OCI-LY7 (cell line): ENCODE results near the gene ACYP2.

Experiments used
- EZH2phosphoT487 ChIP-seq: fragments of 200-600 bp; sonication (generic); IDR thresholded peaks from 2 replicates; pipeline ENCODE4 v1.6.1; 2018; ENCODE audit warnings: low read depth, borderline replicate concordance, mild to moderate bottlenecking, mixed run types, antibody characterized with exemption, low read length, moderate library complexity, mixed read lengths
- TF ChIP-seq, protein P1 (sequence below): fragments of 200-600 bp; sonication (generic); conservative IDR thresholded peaks from 2 replicates; pipeline ENCODE4 v1.5.1; 2014; ENCODE audit warnings: mild to moderate bottlenecking, antibody characterized with exemption, low read length, moderate library complexity, mixed read lengths

- TF ChIP-seq, protein P1, sequence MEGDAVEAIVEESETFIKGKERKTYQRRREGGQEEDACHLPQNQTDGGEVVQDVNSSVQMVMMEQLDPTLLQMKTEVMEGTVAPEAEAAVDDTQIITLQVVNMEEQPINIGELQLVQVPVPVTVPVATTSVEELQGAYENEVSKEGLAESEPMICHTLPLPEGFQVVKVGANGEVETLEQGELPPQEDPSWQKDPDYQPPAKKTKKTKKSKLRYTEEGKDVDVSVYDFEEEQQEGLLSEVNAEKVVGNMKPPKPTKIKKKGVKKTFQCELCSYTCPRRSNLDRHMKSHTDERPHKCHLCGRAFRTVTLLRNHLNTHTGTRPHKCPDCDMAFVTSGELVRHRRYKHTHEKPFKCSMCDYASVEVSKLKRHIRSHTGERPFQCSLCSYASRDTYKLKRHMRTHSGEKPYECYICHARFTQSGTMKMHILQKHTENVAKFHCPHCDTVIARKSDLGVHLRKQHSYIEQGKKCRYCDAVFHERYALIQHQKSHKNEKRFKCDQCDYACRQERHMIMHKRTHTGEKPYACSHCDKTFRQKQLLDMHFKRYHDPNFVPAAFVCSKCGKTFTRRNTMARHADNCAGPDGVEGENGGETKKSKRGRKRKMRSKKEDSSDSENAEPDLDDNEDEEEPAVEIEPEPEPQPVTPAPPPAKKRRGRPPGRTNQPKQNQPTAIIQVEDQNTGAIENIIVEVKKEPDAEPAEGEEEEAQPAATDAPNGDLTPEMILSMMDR = no peak
- TF ChIP-seq EZH2phosphoT487 = no peak
These were observed 146.1 kb downstream of the ACYP2 start for GRCh38 chr2:54261537-54261936.
